ENCODE measurements around the gene FBH1. TPM values are rescaled to one million over a fixed set of nuclear protein-coding genes. Genes with fewer than 3 reads are reported as not detected.

The FBH1 gene
- total and polyA plus RNA-seq, 9 of the 15 experiments (the other 6 are each of a cell fraction or from before 2014, with no cell fraction given) = 13.4 to 108 (median 77.8) TPM

- TF ChIP-seq XRCC5 (IDR thresholded peaks at IDR 0.05; ENCODE audit: low read depth, low read length) (no peak), ESRRB (CRISPR knock-in tag; IDR thresholded peaks at IDR 0.05; ENCODE audit: borderline replicate concordance) (no peak), MXI1 (IDR thresholded peaks at IDR 0.05; ENCODE audit: low read depth, low read length) (no peak), SUPT5H (IDR thresholded peaks at IDR 0.05) (no peak), ZBTB43 (CRISPR knock-in tag; IDR thresholded peaks at IDR 0.05) (no peak), HMGN3 (IDR thresholded peaks at IDR 0.05; ENCODE audit: borderline replicate concordance, extremely low read depth, insufficient read length, low read depth, low read length) (no peak), FOXK2 (conservative IDR thresholded peaks at IDR 0.05 in 1 of 2, IDR thresholded peaks at IDR 0.05 in 1 of 2; ENCODE audit: low read depth in 2 of 2) (0 out of 4 replicates have a peak, but pooled peaks of 1 of the 2 experiments have one; percentile 23), IRF9 (tag; IDR thresholded peaks at IDR 0.05) (no peak), POLR3A (IDR thresholded peaks at IDR 0.05; ENCODE audit: borderline replicate concordance, extremely low read depth, insufficient read depth, insufficient read length) (no peak), ILF3 (IDR thresholded peaks at IDR 0.05; ENCODE audit: borderline replicate concordance) (no peak), TEAD1 (CRISPR knock-in tag; IDR thresholded peaks at IDR 0.05) (no peak), TCF7 (IDR thresholded peaks at IDR 0.05; ENCODE audit: borderline replicate concordance) (no peak), HNRNPLL (IDR thresholded peaks at IDR 0.05; ENCODE audit: low read depth, low read length, poor library complexity, severe bottlenecking) (no peak), ELF1 (tag; IDR thresholded peaks at IDR 0.05) (no peak), HMG20A (CRISPR knock-in tag; conservative IDR thresholded peaks at IDR 0.05) (no peak), DIDO1 (tag; IDR thresholded peaks at IDR 0.05; ENCODE audit: low read depth) (no peak), GTF2E2 (tag; IDR thresholded peaks at IDR 0.05) (no peak), YBX1 (IDR thresholded peaks at IDR 0.05) (no peak), SRSF3 (IDR thresholded peaks at IDR 0.05; ENCODE audit: insufficient read depth, low read length) (no peak), ZFP1 (CRISPR knock-in tag; IDR thresholded peaks at IDR 0.05) (no peak), CHCHD3 (CRISPR knock-in tag; IDR thresholded peaks at IDR 0.05) (no peak), MED1 (CRISPR knock-in tag; IDR thresholded peaks at IDR 0.05; ENCODE audit: borderline replicate concordance) (no peak), CBX2 (IDR thresholded peaks at IDR 0.05; ENCODE audit: insufficient read depth, low read length, poor library complexity, severe bottlenecking) (no peak)
- TF ChIP-seq, protein P1, sequence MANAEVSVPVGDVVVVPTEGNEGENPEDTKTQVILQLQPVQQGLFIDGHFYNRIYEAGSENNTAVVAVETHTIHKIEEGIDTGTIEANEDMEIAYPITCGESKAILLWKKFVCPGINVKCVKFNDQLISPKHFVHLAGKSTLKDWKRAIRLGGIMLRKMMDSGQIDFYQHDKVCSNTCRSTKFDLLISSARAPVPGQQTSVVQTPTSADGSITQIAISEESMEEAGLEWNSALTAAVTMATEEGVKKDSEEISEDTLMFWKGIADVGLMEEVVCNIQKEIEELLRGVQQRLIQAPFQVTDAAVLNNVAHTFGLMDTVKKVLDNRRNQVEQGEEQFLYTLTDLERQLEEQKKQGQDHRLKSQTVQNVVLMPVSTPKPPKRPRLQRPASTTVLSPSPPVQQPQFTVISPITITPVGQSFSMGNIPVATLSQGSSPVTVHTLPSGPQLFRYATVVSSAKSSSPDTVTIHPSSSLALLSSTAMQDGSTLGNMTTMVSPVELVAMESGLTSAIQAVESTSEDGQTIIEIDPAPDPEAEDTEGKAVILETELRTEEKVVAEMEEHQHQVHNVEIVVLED (CRISPR knock-in tag; IDR thresholded peaks at IDR 0.05) = no peak
- TF ChIP-seq, protein P2, sequence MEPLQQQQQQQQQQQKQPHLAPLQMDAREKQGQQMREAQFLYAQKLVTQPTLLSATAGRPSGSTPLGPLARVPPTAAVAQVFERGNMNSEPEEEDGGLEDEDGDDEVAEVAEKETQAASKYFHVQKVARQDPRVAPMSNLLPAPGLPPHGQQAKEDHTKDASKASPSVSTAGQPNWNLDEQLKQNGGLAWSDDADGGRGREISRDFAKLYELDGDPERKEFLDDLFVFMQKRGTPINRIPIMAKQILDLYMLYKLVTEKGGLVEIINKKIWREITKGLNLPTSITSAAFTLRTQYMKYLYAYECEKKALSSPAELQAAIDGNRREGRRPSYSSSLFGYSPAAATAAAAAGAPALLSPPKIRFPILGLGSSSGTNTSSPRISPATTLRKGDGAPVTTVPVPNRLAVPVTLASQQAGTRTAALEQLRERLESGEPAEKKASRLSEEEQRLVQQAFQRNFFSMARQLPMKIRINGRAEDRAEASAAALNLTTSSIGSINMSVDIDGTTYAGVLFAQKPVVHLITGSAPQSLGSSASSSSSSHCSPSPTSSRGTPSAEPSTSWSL (CRISPR knock-in tag; IDR thresholded peaks at IDR 0.05; ENCODE audit: borderline replicate concordance) = no peak
Observed at GRCh38 chr10:5894873-5895272, 4.8 kb downstream of the FBH1 start (continued).

Measured in K562 (cell line).